ENCODE data around the gene DHX15.

DNA sequence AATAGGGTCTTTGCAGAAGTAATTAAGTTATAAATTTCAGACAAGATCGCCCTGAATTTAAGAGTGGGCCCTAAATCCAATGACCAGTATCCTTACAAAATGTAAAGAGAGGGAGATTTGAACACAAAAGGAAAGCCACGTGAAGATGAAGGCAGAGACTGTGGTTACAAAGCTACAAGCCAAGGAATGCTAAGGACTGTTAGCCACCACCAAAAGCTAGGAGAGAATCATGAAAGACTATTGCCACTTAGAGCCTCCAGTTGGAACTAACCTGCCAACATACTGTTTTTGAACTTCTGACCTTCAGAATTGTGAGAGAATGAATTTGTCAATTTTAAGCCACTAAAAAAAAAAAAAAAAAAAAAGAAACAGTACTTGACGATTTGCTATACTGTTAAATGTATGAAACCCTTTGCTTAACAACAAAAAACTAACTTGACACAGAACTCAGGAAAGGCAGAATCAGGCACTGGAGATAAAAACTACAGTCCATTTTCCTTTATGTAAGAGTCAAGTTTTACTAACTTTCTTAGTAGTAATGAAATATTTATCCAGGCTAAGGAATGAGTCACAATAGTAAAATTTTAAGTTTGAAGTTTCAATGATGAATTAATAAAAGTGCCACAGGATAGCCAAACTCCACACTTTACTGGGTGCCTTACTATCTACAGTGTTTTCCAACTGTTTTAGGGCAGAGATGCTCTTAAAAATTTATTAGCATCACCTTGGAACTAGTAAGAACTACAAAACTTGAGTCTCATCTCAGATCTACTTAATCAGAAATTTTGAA, 25.1 kb downstream of the DHX15 start:
- TF ChIP-seq, protein P1, sequence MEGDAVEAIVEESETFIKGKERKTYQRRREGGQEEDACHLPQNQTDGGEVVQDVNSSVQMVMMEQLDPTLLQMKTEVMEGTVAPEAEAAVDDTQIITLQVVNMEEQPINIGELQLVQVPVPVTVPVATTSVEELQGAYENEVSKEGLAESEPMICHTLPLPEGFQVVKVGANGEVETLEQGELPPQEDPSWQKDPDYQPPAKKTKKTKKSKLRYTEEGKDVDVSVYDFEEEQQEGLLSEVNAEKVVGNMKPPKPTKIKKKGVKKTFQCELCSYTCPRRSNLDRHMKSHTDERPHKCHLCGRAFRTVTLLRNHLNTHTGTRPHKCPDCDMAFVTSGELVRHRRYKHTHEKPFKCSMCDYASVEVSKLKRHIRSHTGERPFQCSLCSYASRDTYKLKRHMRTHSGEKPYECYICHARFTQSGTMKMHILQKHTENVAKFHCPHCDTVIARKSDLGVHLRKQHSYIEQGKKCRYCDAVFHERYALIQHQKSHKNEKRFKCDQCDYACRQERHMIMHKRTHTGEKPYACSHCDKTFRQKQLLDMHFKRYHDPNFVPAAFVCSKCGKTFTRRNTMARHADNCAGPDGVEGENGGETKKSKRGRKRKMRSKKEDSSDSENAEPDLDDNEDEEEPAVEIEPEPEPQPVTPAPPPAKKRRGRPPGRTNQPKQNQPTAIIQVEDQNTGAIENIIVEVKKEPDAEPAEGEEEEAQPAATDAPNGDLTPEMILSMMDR (IDR thresholded peaks at IDR 0.05): no peak
- no peak for TF ChIP-seq POLR2A (IDR thresholded peaks at IDR 0.05)

Data from uterus (tissue), 2 donors.